ENCODE measurements around the gene UTS2. TPM values are rescaled to one million over a fixed set of nuclear protein-coding genes. Genes with fewer than 3 reads are reported as not detected.

Gene UTS2
- total RNA-seq, 1 experiment from 2014 or later, result not detected

DNA sequence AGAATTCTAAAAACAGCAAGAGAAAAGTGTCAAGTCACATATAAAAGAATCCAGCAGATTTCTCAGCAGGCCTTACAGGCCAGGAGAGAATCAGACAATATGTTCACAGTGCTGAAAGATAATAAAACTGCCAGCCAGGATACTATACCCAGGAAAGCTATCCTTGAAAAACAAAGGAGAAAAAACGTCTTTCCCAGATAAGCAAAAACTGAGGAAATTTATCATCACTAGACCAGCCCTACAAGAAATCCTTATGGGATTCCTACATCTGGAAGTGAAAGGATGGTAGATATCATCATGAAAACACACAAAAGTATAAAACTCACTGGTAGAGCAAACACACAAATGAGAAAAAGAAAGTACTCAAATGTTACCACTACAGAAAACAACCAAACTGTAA lies 25.2 kb upstream of the UTS2 start:
- Mint-ChIP-seq H3K27me3 (ENCODE audit: insufficient read depth, unreplicated experiment) (no peaks in the 10 kb centered on the region), H3K4me3 (ENCODE audit: unreplicated experiment) (no peak overlapping the region)
- CTCF ChIA-PET, result interaction anchor here (0.5 kb wide), 1 partner anchor 228 kb away, joined by 3 read pairs; no protein-coding TSS in a partner anchor

GRCh38 chr1:7873801-7874795 lies 21.2 kb upstream of the UTS2 start:
- no peaks in the 10 kb centered on the region for H3K36me3 Mint-ChIP-seq (ENCODE audit: insufficient read depth, unreplicated experiment)
- no peak overlapping the region for H3K4me3 Mint-ChIP-seq (ENCODE audit: unreplicated experiment)
- TF ChIP-seq, protein P1, sequence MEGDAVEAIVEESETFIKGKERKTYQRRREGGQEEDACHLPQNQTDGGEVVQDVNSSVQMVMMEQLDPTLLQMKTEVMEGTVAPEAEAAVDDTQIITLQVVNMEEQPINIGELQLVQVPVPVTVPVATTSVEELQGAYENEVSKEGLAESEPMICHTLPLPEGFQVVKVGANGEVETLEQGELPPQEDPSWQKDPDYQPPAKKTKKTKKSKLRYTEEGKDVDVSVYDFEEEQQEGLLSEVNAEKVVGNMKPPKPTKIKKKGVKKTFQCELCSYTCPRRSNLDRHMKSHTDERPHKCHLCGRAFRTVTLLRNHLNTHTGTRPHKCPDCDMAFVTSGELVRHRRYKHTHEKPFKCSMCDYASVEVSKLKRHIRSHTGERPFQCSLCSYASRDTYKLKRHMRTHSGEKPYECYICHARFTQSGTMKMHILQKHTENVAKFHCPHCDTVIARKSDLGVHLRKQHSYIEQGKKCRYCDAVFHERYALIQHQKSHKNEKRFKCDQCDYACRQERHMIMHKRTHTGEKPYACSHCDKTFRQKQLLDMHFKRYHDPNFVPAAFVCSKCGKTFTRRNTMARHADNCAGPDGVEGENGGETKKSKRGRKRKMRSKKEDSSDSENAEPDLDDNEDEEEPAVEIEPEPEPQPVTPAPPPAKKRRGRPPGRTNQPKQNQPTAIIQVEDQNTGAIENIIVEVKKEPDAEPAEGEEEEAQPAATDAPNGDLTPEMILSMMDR (IDR thresholded peaks at IDR 0.05; ENCODE audit: unreplicated experiment), result no peak
- no peak overlapping the region for H3K27ac Mint-ChIP-seq (ENCODE audit: low read depth, unreplicated experiment)
- POLR2A ChIA-PET, result no interaction called here
- intact Hi-C loops (cut with micrococcal nuclease), result no loop called here
- CTCF ChIA-PET, result no interaction called here
- DNase-seq (ENCODE audit: unreplicated experiment), result no peak
- no peaks in the 10 kb centered on the region for H3K27me3 Mint-ChIP-seq (ENCODE audit: insufficient read depth, unreplicated experiment)
- no peaks in the 10 kb centered on the region for H3K4me1 Mint-ChIP-seq (ENCODE audit: insufficient read depth, unreplicated experiment)
- BruUV-seq (replicated peaks), result no TSS peak
- peaks cover 11% of the 10 kb centered on the region for H3K9me3 Mint-ChIP-seq (ENCODE audit: unreplicated experiment)

More for the DNA sequence above, 25.2 kb upstream of the UTS2 start:
- DNase-seq (ENCODE audit: unreplicated experiment), result no peak
- Mint-ChIP-seq H3K27ac (ENCODE audit: low read depth, unreplicated experiment) (no peak overlapping the region), H3K9me3 (ENCODE audit: unreplicated experiment) (peaks cover 11% of the 10 kb centered on the region), H3K4me1 (ENCODE audit: insufficient read depth, unreplicated experiment) (no peaks in the 10 kb centered on the region), H3K36me3 (ENCODE audit: insufficient read depth, unreplicated experiment) (no peaks in the 10 kb centered on the region)
- TF ChIP-seq, protein P1 (IDR thresholded peaks at IDR 0.05; ENCODE audit: unreplicated experiment), result no peak
- intact Hi-C loops (cut with micrococcal nuclease), result no loop called here
- POLR2A ChIA-PET, result no interaction called here
- BruUV-seq (replicated peaks), result no TSS peak

DNA sequence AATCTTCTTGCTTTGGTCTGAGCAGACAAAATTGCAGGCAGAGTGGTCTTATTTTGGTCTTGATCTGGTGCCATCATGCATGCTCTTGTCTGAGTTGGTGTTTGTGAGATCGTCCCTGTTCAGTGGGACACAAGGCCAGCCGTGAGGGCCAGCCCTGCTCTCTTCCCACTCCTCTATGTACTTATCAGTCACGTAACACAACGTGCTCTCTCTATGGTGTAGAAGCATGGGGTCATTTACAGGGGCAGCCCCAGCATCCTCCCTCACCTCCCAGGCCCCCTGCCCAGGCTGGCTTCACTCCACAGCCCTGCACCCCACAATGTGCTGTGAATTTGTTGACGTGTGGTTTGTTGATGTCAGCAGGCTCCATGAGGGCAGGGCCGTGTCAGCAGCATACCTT lies 18.3 kb upstream of the UTS2 start:
- TF ChIP-seq, protein P1 (IDR thresholded peaks at IDR 0.05; ENCODE audit: unreplicated experiment), result no peak
- DNase-seq (ENCODE audit: unreplicated experiment), result no peak
- no peaks in the 10 kb centered on the region for H3K36me3 Mint-ChIP-seq (ENCODE audit: insufficient read depth, unreplicated experiment)
- H3K4me3 Mint-ChIP-seq (ENCODE audit: unreplicated experiment), result no peak overlapping the region
- no peak overlapping the region for H3K27ac Mint-ChIP-seq (ENCODE audit: low read depth, unreplicated experiment)
- no TSS peak for BruUV-seq (replicated peaks)
- H3K9me3 Mint-ChIP-seq (ENCODE audit: unreplicated experiment), result no peaks in the 10 kb centered on the region
- H3K27me3 Mint-ChIP-seq (ENCODE audit: insufficient read depth, unreplicated experiment), result no peaks in the 10 kb centered on the region
- ChIA-PET CTCF (no interaction called here), POLR2A (no interaction called here)
- no peaks in the 10 kb centered on the region for H3K4me1 Mint-ChIP-seq (ENCODE audit: insufficient read depth, unreplicated experiment)
- intact Hi-C loops (cut with micrococcal nuclease), result no loop called here

- Mint-ChIP-seq H3K4me3 (ENCODE audit: unreplicated experiment) (no peak overlapping the region), H3K27me3 (ENCODE audit: insufficient read depth, unreplicated experiment) (no peaks in the 10 kb centered on the region), H3K36me3 (ENCODE audit: insufficient read depth, unreplicated experiment) (no peaks in the 10 kb centered on the region), H3K9me3 (ENCODE audit: unreplicated experiment) (no peaks in the 10 kb centered on the region), H3K27ac (ENCODE audit: low read depth, unreplicated experiment) (no peak overlapping the region), H3K4me1 (ENCODE audit: insufficient read depth, unreplicated experiment) (no peaks in the 10 kb centered on the region)
- no peak for DNase-seq (ENCODE audit: unreplicated experiment)
- ChIA-PET POLR2A (no interaction called here), CTCF (interaction anchor here (0.6 to 1.1 kb wide), 2 partner anchors 25 to 1388 kb away, joined by 3 read pairs; no protein-coding TSS in a partner anchor)
- BruUV-seq (replicated peaks), result no TSS peak
- intact Hi-C loops (cut with micrococcal nuclease), result no loop called here
- TF ChIP-seq, protein P1 (IDR thresholded peaks at IDR 0.05; ENCODE audit: unreplicated experiment), result no peak
Measured at GRCh38 chr1:7869136-7869920, 16.5 kb upstream of the UTS2 start.
